AG09309 (cell line): ENCODE results near the gene BCKDHA.

Experiments
- DNase-seq: peaks from one replicate; pipeline ENCODE4 v3.0.0-alpha.2; 2010; ENCODE audit warnings: low read depth
- H3K4me3 ChIP-seq: 2 replicates; pipeline ENCODE4 v1.5.1; 2011; ENCODE audit warnings: mild to moderate bottlenecking, low read depth, low read length, moderate library complexity; ENCODE audit not compliant: control insufficient read depth
- CTCF ChIP-seq: IDR thresholded peaks from 2 replicates; pipeline ENCODE4 v1.5.1; 2011; ENCODE audit warnings: mild to moderate bottlenecking, low read depth, low read length, inconsistent platforms; ENCODE audit not compliant: insufficient read depth, control insufficient read depth; ENCODE audit errors: missing control alignments

BCKDHA gene

DNA sequence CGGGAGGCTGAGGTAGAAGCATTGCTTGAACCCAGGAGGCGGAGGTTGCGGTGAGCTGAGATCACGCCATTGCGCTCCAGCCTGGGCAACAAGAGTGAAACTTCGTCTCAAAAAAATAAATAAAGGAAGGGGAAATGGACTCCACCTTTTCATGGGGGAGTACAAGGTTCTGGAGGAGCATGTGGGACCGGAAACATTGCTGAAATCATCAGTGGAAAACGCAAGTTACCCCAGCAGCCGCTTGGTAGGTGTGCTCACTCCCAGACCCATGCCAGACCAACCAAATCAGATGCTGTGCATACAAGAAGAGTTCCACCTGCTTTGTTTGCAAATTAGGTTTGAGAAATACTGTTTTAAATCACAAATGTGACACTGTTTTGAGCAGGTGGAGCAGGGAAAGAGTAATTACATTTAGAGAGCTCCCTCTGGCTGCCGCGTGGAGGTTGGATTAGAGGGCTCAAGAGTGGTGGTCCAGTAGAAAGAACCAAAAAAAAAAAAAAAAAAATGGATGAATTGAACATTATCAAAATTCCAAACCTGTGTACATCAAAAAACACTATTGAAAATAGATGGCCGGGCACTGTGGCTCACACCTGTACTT is 50.2 kb downstream of the BCKDHA start:
- no peak overlapping the region for H3K4me3 ChIP-seq
- no peak for TF ChIP-seq CTCF
- no peak for DNase-seq

- DNase-seq = no peak
- TF ChIP-seq CTCF = peak; percentile 99
- peak overlapping the region; percentile 22 for H3K4me3 ChIP-seq
Observed at GRCh38 chr19:41449079-41449864, 51.7 kb downstream of the BCKDHA start.

DNA sequence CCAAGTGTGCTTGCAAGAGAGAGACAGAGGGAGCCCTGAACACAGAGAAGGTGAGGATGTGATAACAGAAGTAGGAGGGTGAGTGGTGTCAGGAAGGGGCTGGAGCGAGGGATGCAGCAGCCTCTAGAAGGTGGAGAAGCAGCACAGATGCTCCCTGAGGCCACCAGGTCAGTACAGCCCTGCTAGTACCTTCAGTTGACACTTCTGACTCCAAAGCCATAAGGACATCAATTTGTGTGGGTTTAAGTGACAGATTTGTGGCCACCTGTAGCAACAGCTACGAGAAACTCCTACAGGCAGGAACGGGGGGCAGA is 52.2 kb downstream of the BCKDHA start:
- no peak overlapping the region for H3K4me3 ChIP-seq
- no peak for TF ChIP-seq CTCF
- DNase-seq = no peak

- no peak for DNase-seq
- H3K4me3 ChIP-seq = no peak overlapping the region
- no peak for TF ChIP-seq CTCF
Observed at GRCh38 chr19:41452584-41453275, 55.1 kb downstream of the BCKDHA start.

DNA sequence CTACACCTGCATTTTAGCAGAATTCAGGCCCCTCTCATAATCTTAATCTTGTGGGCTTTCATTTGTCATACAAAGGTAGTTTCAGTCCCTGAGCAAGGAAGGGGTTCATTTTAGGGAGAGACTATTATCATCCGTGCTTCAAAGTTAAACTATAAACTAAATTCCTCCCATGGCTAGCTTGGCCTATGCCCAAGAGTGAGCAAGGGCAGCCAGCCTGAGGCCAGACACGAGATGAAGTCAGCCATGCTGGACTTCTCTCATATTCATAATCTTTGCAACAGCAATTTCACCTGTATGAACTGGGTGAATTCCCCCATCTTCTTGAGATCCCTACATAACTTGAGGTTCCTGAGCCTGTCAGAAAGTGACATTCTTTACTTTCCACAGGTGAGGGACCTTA is 58.3 kb downstream of the BCKDHA start:
- TF ChIP-seq CTCF = no peak
- no peak overlapping the region for H3K4me3 ChIP-seq
- DNase-seq = no peak

- DNase-seq = no peak
- TF ChIP-seq CTCF = no peak
- H3K4me3 ChIP-seq = no peak overlapping the region
Observed at GRCh38 chr19:41456342-41456918, 58.8 kb downstream of the BCKDHA start.
